GM23338 (cell line): Measurements from ENCODE around the gene KIAA0513. TPM values are rescaled to one million over a fixed set of nuclear protein-coding genes. Genes with fewer than 3 reads are reported as not detected.

Experiments
- ATAC-seq: fragments of 200-7000 bp; cut with Tn5 transposase; 3 replicates; pipeline ENCODE4 v1.9.1; 2020
- DNase-seq: peaks from one replicate; pipeline ENCODE4 v3.0.0-alpha.2; 2015; ENCODE audit warnings: low spot score
- H2AFZ ChIP-seq: fragments of 200-600 bp; sonication (generic); 2 replicates; pipeline ENCODE4 v1.8.0; 2016; ENCODE audit warnings: antibody characterized with exemption, mild to moderate bottlenecking, moderate library complexity
- H3F3A ChIP-seq: fragments of 200-600 bp; sonication (generic); replicated peaks from 2 replicates; pipeline ENCODE4 v1.8.0; 2017; ENCODE audit warnings: antibody characterized with exemption, mixed run types, low read depth
- H3K27ac ChIP-seq: fragments of 200-600 bp; sonication (generic); 2 replicates; pipeline ENCODE4 v1.6.1; 2016; ENCODE audit warnings: low read depth
- H3K27me3 ChIP-seq: fragments of 200-600 bp; sonication (generic); 2 replicates; pipeline ENCODE4 v1.8.0; 2016; ENCODE audit warnings: mild to moderate bottlenecking, mixed run types, moderate library complexity; ENCODE audit not compliant: insufficient read depth
- H3K36me3 ChIP-seq: fragments of 200-600 bp; sonication (generic); 2 replicates; pipeline ENCODE4 v1.8.0; 2016; ENCODE audit warnings: mild to moderate bottlenecking; ENCODE audit not compliant: insufficient read depth
- H3K4me1 ChIP-seq: fragments of 200-600 bp; sonication (generic); 2 replicates; pipeline ENCODE4 v1.8.0; 2016; ENCODE audit warnings: mild to moderate bottlenecking, moderate library complexity; ENCODE audit not compliant: insufficient read depth
- H3K4me2 ChIP-seq: fragments of 200-600 bp; sonication (generic); 2 replicates; pipeline ENCODE4 v1.7.1; 2017; ENCODE audit warnings: mixed run types
- H3K4me3 ChIP-seq: fragments of 200-600 bp; sonication (generic); 2 replicates; pipeline ENCODE4 v1.6.1; 2016; ENCODE audit warnings: mixed run types
- H3K79me2 ChIP-seq: fragments of 200-600 bp; sonication (generic); replicated peaks from 2 replicates; pipeline ENCODE4 v1.8.0; 2017; ENCODE audit warnings: mild to moderate bottlenecking; ENCODE audit not compliant: insufficient read depth
- H3K9me2 ChIP-seq: fragments of 200-600 bp; sonication (generic); 2 replicates; pipeline ENCODE4 v1.8.0; 2017; ENCODE audit not compliant: insufficient read depth
- H4K20me1 ChIP-seq: fragments of 200-600 bp; sonication (generic); replicated peaks from 2 replicates; pipeline ENCODE4 v1.8.0; 2017; ENCODE audit warnings: mild to moderate bottlenecking; ENCODE audit not compliant: insufficient read depth
- H3K27ac Mint-ChIP-seq: 2 replicates; pipeline ENCODE4 v1.8.0; 2020; ENCODE audit warnings: inconsistent platforms, mild to moderate bottlenecking, moderate library complexity, mixed read lengths
- H3K27me3 Mint-ChIP-seq: 3 replicates; pipeline ENCODE4 v1.8.0; 2022; ENCODE audit warnings: low read depth, mild to moderate bottlenecking, moderate library complexity, mixed read lengths, inconsistent platforms; ENCODE audit not compliant: insufficient read depth, poor library complexity
- H3K36me3 Mint-ChIP-seq: 3 replicates; pipeline ENCODE4 v1.8.0; 2021; ENCODE audit warnings: low read depth, mild to moderate bottlenecking, inconsistent platforms, moderate library complexity, mixed read lengths
- H3K4me1 Mint-ChIP-seq: 3 replicates; pipeline ENCODE4 v1.8.0; 2020; ENCODE audit warnings: mild to moderate bottlenecking, inconsistent platforms, mixed read lengths
- H3K4me3 Mint-ChIP-seq: 3 replicates; pipeline ENCODE4 v1.8.0; 2021; ENCODE audit warnings: moderate library complexity, mild to moderate bottlenecking, inconsistent platforms, mixed read lengths
- H3K9me3 Mint-ChIP-seq: 3 replicates; pipeline ENCODE4 v1.8.0; 2020; ENCODE audit warnings: moderate library complexity, mild to moderate bottlenecking, inconsistent platforms, mixed read lengths
- CTCF ChIP-seq, 2 experiments: fragments of 200-600 bp in 1 of 2; sonication (generic) in 1 of 2; conservative IDR thresholded peaks; 2 replicates each; pipeline versions ENCODE4 v1.5.1 to v1.6.1; 2016 to 2017; ENCODE audit warnings: antibody characterized with exemption in 2 of 2, low read depth in 2 of 2, mild to moderate bottlenecking in 2 of 2, moderate library complexity in 1 of 2
- ETS1 ChIP-seq: IDR thresholded peaks from 2 replicates; pipeline ENCODE4 v1.6.1; 2016; ENCODE audit warnings: antibody characterized with exemption
- JUNB ChIP-seq: IDR thresholded peaks from one replicate; pipeline ENCODE4 v1.6.1; 2016; ENCODE audit warnings: antibody characterized with exemption; ENCODE audit not compliant: unreplicated experiment
- NANOG ChIP-seq: IDR thresholded peaks from 2 replicates; pipeline ENCODE4 v1.6.1; 2016; ENCODE audit warnings: antibody characterized with exemption, borderline replicate concordance
- ZNF114 ChIP-seq: fragments of 250-450 bp; sonication (Bioruptor Pico); IDR thresholded peaks from 2 replicates; pipeline ENCODE4 v1.5.0; 2020; ENCODE audit warnings: mild to moderate bottlenecking, moderate library complexity
- ZNF331 ChIP-seq: fragments of 250-450 bp; sonication (Bioruptor Pico); IDR thresholded peaks from 2 replicates; pipeline ENCODE4 v1.5.0; 2020; ENCODE audit warnings: low read depth, mild to moderate bottlenecking, moderate library complexity
- ZNF462 ChIP-seq: fragments of 250-450 bp; sonication (Bioruptor Pico); IDR thresholded peaks from 2 replicates; pipeline ENCODE4 v1.5.0; 2020; ENCODE audit warnings: mild to moderate bottlenecking, moderate library complexity
- polyA plus RNA-seq: library from polyadenylated mRNA; unstranded; fragments of >200 nt; fragmentation: Nextera tagmentation; extraction: Ambion mirVana; gene quantifications from 2 replicates; pipeline ENCODE4 v1.2.1, GENCODE V29; 2016
- total RNA-seq: library from RNA; depleted of rRNA; stranded (reverse); fragments of >200 nt; shearing (Covaris generic); gene quantifications from 2 replicates; pipeline ENCODE4 v1.2.3, GENCODE V29; 2014

KIAA0513 gene
- total and polyA plus RNA-seq, 2 experiments from 2014 or later, result 2.1 to 8.7 TPM

- no peak for ATAC-seq
- Mint-ChIP-seq H3K27ac (no peak overlapping the region), H3K9me3 (no peaks in the 10 kb centered on the region), H3K27me3 (peaks cover 14% of the 10 kb centered on the region), H3K36me3 (peaks cover 4% of the 10 kb centered on the region; the same call in 1 of the 3 replicates), H3K4me1 (peaks cover 11% of the 10 kb centered on the region), H3K4me3 (no peak overlapping the region)
- H3F3A ChIP-seq, result no peaks in the 10 kb centered on the region
- H3K4me1 ChIP-seq, result no peaks in the 10 kb centered on the region; the same call in 1 of the 2 replicates
- H2AFZ ChIP-seq, result no peak overlapping the region
- no peak overlapping the region for H3K4me3 ChIP-seq
- H3K36me3 ChIP-seq, result no peaks in the 10 kb centered on the region
- H3K79me2 ChIP-seq, result no peaks in the 10 kb centered on the region
- no peaks in the 10 kb centered on the region for H3K9me2 ChIP-seq
- H3K4me2 ChIP-seq, result no peak overlapping the region
- no peaks in the 10 kb centered on the region for H4K20me1 ChIP-seq
- no peak for TF ChIP-seq NANOG
- TF ChIP-seq CTCF (conservative IDR thresholded peaks at IDR 0.05; ENCODE audit: low read depth in 2 of 2), result no peak
- no peak for TF ChIP-seq ZNF114 (CRISPR knock-in tag)
- TF ChIP-seq ZNF331 (CRISPR knock-in tag), result no peak
- TF ChIP-seq ETS1, result no peak
- TF ChIP-seq JUNB, result no peak
- TF ChIP-seq ZNF462, result no peak
- H3K27ac ChIP-seq, result no peak overlapping the region
- no peak for DNase-seq
- H3K27me3 ChIP-seq, result no peaks in the 10 kb centered on the region
These were observed 44.7 kb downstream of the KIAA0513 start for GRCh38 chr16:85072076-85072860.
